KOPT-K1 (cell line): Measurements from ENCODE around the gene INS.
"Not testable (repeated sequence)": the region's sequence is repeated elsewhere in the genome, so short reads cannot be mapped to it uniquely, and the experiment has no call there.

Experiments
- H3K27ac ChIP-seq: fragments of 200-600 bp; sonication (generic); 2 replicates; pipeline ENCODE4 v1.5.1; 2016; ENCODE audit warnings: antibody characterized with exemption, mild to moderate bottlenecking, low read depth, low read length; ENCODE audit not compliant: poor library complexity, severe bottlenecking
- H3K36me3 ChIP-seq: fragments of 200-600 bp; sonication (generic); 2 replicates; pipeline ENCODE4 v1.5.1; 2017; ENCODE audit warnings: antibody characterized with exemption, mild to moderate bottlenecking, low read length, moderate library complexity; ENCODE audit not compliant: insufficient read depth
- H3K9me3 ChIP-seq: fragments of 200-600 bp; sonication (generic); 2 replicates; pipeline ENCODE4 v1.5.1; 2017; ENCODE audit warnings: antibody characterized with exemption, low read length, mild to moderate bottlenecking; ENCODE audit not compliant: insufficient read depth, poor library complexity, severe bottlenecking

INS gene

GRCh38 chr11:2131371-2132236 is 29.4 kb downstream of the INS start:
- Histone ChIP-seq H3K27ac (no peak overlapping the region), H3K9me3 (no peaks in the 10 kb centered on the region), H3K36me3 (no peaks in the 10 kb centered on the region)

GRCh38 chr11:2130881-2131352 is 30.1 kb downstream of the INS start:
- Histone ChIP-seq H3K27ac (no peak overlapping the region), H3K36me3 (no peaks in the 10 kb centered on the region), H3K9me3 (no peaks in the 10 kb centered on the region)

GRCh38 chr11:2129699-2130366 is 31.2 kb downstream of the INS start:
- Histone ChIP-seq H3K9me3 (no peaks in the 10 kb centered on the region), H3K27ac (no peak overlapping the region), H3K36me3 (no peaks in the 10 kb centered on the region)

- Histone ChIP-seq H3K36me3 (no peaks in the 10 kb centered on the region), H3K27ac (no peak overlapping the region), H3K9me3 (no peaks in the 10 kb centered on the region)
These were observed 31.7 kb downstream of the INS start for GRCh38 chr11:2129308-2129698.

GRCh38 chr11:2128511-2129307 is 32.3 kb downstream of the INS start:
- no peak overlapping the region for H3K27ac ChIP-seq

GRCh38 chr11:2128130-2128510 is 32.9 kb downstream of the INS start:
- no peaks in the 10 kb centered on the region for H3K36me3 ChIP-seq
- H3K27ac ChIP-seq: no peak overlapping the region
- no peaks in the 10 kb centered on the region for H3K9me3 ChIP-seq

More at GRCh38 chr11:2128511-2129307, 32.3 kb downstream of the INS start:
- H3K36me3 ChIP-seq: no peaks in the 10 kb centered on the region
- H3K9me3 ChIP-seq: no peaks in the 10 kb centered on the region

- H3K27ac ChIP-seq: no peak overlapping the region
- no peaks in the 10 kb centered on the region for H3K9me3 ChIP-seq
- no peaks in the 10 kb centered on the region for H3K36me3 ChIP-seq
These were observed 33.4 kb downstream of the INS start for GRCh38 chr11:2127482-2128129.

- H3K36me3 ChIP-seq: no peaks in the 10 kb centered on the region
- no peaks in the 10 kb centered on the region for H3K9me3 ChIP-seq
- H3K27ac ChIP-seq: no peak overlapping the region
These were observed 34.4 kb downstream of the INS start for GRCh38 chr11:2126520-2127085.

- not testable (repeated sequence) for H3K9me3 ChIP-seq, H3K27ac ChIP-seq, H3K36me3 ChIP-seq
These were observed 36.1 kb downstream of the INS start for GRCh38 chr11:2124736-2125484.

- H3K36me3 ChIP-seq: no peaks in the 10 kb centered on the region
- H3K9me3 ChIP-seq: no peaks in the 10 kb centered on the region
- no peak overlapping the region for H3K27ac ChIP-seq
These were observed 37.4 kb downstream of the INS start for GRCh38 chr11:2123628-2123960.

GRCh38 chr11:2122907-2123627 is 37.9 kb downstream of the INS start:
- Histone ChIP-seq H3K9me3 (no peaks in the 10 kb centered on the region), H3K36me3 (no peaks in the 10 kb centered on the region), H3K27ac (no peak overlapping the region)

- no peaks in the 10 kb centered on the region for H3K9me3 ChIP-seq
- no peak overlapping the region for H3K27ac ChIP-seq
- H3K36me3 ChIP-seq: no peaks in the 10 kb centered on the region
These were observed 38.6 kb downstream of the INS start for GRCh38 chr11:2122222-2122906.
